Measurements from ENCODE around the gene SLTM.

SLTM gene

GRCh38 chr15:58877999-58878825, 55.3 kb downstream of the SLTM start:
- H2BK12ac ChIP-seq (ENCODE audit: low read length), result no peak overlapping the region
- WGBS (ENCODE audit: extremely low coverage, insufficient coverage, insufficient read length), result no CpG with 5 or more reads among the region's 12 CpGs
- H3K9me3 ChIP-seq (ENCODE audit: insufficient read depth, low read depth, low read length), result no peaks in the 10 kb centered on the region
- H2AK5ac ChIP-seq (ENCODE audit: low read length), result no peak overlapping the region
- H3K27ac ChIP-seq (ENCODE audit: low read depth, low read length), result no peak overlapping the region
- H3K4ac ChIP-seq (ENCODE audit: low read depth, low read length), result no peak overlapping the region
- H3K4me3 ChIP-seq (ENCODE audit: low read depth, low read length), result no peak overlapping the region
- no peak overlapping the region for H2BK120ac ChIP-seq (ENCODE audit: insufficient read depth, low read length, poor library complexity)
- H2BK5ac ChIP-seq (ENCODE audit: low read depth, low read length, poor library complexity), result no peak overlapping the region
- peak overlapping the region; percentile 54 for H3K14ac ChIP-seq (ENCODE audit: low read length)
- H3K79me2 ChIP-seq (ENCODE audit: control insufficient read depth, insufficient read depth, low read length, poor library complexity), result no peaks in the 10 kb centered on the region
- no peak overlapping the region for H4K8ac ChIP-seq (ENCODE audit: low read depth, low read length)
- DNase-seq, result peak; percentile 91 to 99
- H4K91ac ChIP-seq (ENCODE audit: low read depth, low read length), result no peak overlapping the region
- H3K4me1 ChIP-seq (ENCODE audit: control insufficient read depth in 1 of 2, insufficient read depth in 2 of 2, low read length in 2 of 2), result peaks cover 3 to 7% of the 10 kb centered on the region in 2 experiments
- no peak overlapping the region for H3K4me2 ChIP-seq (ENCODE audit: low read length)
- no peak overlapping the region for H3K18ac ChIP-seq (ENCODE audit: low read length)
- peaks cover 23 to 35% of the 10 kb centered on the region in 2 experiments for H3K36me3 ChIP-seq (ENCODE audit: control insufficient read depth in 1 of 2, insufficient read depth in 2 of 2, low read length in 2 of 2)
- peaks cover 1% of the 10 kb centered on the region for H3K79me1 ChIP-seq (ENCODE audit: low read length)
- H3K23ac ChIP-seq (ENCODE audit: low read length), result no peak overlapping the region
- no peak overlapping the region for H3K9ac ChIP-seq (ENCODE audit: low read length)
- H4K12ac ChIP-seq (ENCODE audit: low read depth, low read length), result no peak overlapping the region
- H2AFZ ChIP-seq (ENCODE audit: insufficient read depth, low read length, poor library complexity), result no peak overlapping the region
- no peaks in the 10 kb centered on the region for H3K27me3 ChIP-seq (ENCODE audit: insufficient read depth, low read length)

- Histone ChIP-seq H3K36me3 (ENCODE audit: control insufficient read depth in 1 of 2, insufficient read depth in 2 of 2, low read length in 2 of 2) (peaks cover 19 to 24% of the 10 kb centered on the region in 2 experiments), H3K4me3 (ENCODE audit: low read depth, low read length) (no peak overlapping the region), H3K27ac (ENCODE audit: low read depth, low read length) (no peak overlapping the region), H3K9me3 (ENCODE audit: insufficient read depth, low read depth, low read length) (no peaks in the 10 kb centered on the region), H3K4me1 (ENCODE audit: control insufficient read depth in 1 of 2, insufficient read depth in 2 of 2, low read length in 2 of 2) (peaks cover 3 to 7% of the 10 kb centered on the region in 2 experiments), H4K91ac (ENCODE audit: low read depth, low read length) (no peak overlapping the region), H3K14ac (ENCODE audit: low read length) (no peak overlapping the region), H4K8ac (ENCODE audit: low read depth, low read length) (no peak overlapping the region), H4K12ac (ENCODE audit: low read depth, low read length) (no peak overlapping the region), H3K27me3 (ENCODE audit: insufficient read depth, low read length) (no peaks in the 10 kb centered on the region), H2AK5ac (ENCODE audit: low read length) (no peak overlapping the region), H3K23ac (ENCODE audit: low read length) (no peak overlapping the region), H3K4me2 (ENCODE audit: low read length) (no peak overlapping the region), H3K4ac (ENCODE audit: low read depth, low read length) (no peak overlapping the region), H3K79me2 (ENCODE audit: control insufficient read depth, insufficient read depth, low read length, poor library complexity) (no peaks in the 10 kb centered on the region), H3K79me1 (ENCODE audit: low read length) (peaks cover 1% of the 10 kb centered on the region), H2AFZ (ENCODE audit: insufficient read depth, low read length, poor library complexity) (no peak overlapping the region), H3K9ac (ENCODE audit: low read length) (no peak overlapping the region), H3K18ac (ENCODE audit: low read length) (no peak overlapping the region), H2BK120ac (ENCODE audit: insufficient read depth, low read length, poor library complexity) (peak overlapping the region; percentile 18), H2BK12ac (ENCODE audit: low read length) (no peak overlapping the region), H2BK5ac (ENCODE audit: low read depth, low read length, poor library complexity) (peak overlapping the region; percentile 26)
- no CpG with 5 or more reads among the region's 7 CpGs for WGBS (ENCODE audit: extremely low coverage, insufficient coverage, insufficient read length)
- DNase-seq, result peak; percentile 42 to 55
Measured at GRCh38 chr15:58876306-58877106, 57.0 kb downstream of the SLTM start.

GRCh38 chr15:58875343-58875742, 58.1 kb downstream of the SLTM start:
- no peak overlapping the region for H2AFZ ChIP-seq (ENCODE audit: insufficient read depth, low read length, poor library complexity)
- no peak overlapping the region for H2AK5ac ChIP-seq (ENCODE audit: low read length)
- H2BK120ac ChIP-seq (ENCODE audit: insufficient read depth, low read length, poor library complexity), result no peak overlapping the region
- H3K4me1 ChIP-seq (ENCODE audit: control insufficient read depth in 1 of 2, insufficient read depth in 2 of 2, low read length in 2 of 2), result peaks cover 3 to 7% of the 10 kb centered on the region in 2 experiments
- H3K18ac ChIP-seq (ENCODE audit: low read length), result no peak overlapping the region
- DNase-seq, result peak; percentile 94 to 97
- H2BK5ac ChIP-seq (ENCODE audit: low read depth, low read length, poor library complexity), result no peak overlapping the region
- no peak overlapping the region for H3K4me2 ChIP-seq (ENCODE audit: low read length)
- no peaks in the 10 kb centered on the region for H3K79me2 ChIP-seq (ENCODE audit: control insufficient read depth, insufficient read depth, low read length, poor library complexity)
- H3K14ac ChIP-seq (ENCODE audit: low read length), result no peak overlapping the region
- H2BK12ac ChIP-seq (ENCODE audit: low read length), result no peak overlapping the region
- no peak overlapping the region for H3K4me3 ChIP-seq (ENCODE audit: low read depth, low read length)
- H4K12ac ChIP-seq (ENCODE audit: low read depth, low read length), result no peak overlapping the region
- no peak overlapping the region for H3K23ac ChIP-seq (ENCODE audit: low read length)
- H4K8ac ChIP-seq (ENCODE audit: low read depth, low read length), result no peak overlapping the region
- H3K36me3 ChIP-seq (ENCODE audit: control insufficient read depth in 1 of 2, insufficient read depth in 2 of 2, low read length in 2 of 2), result peaks cover 9 to 14% of the 10 kb centered on the region in 2 experiments
- H3K9me3 ChIP-seq (ENCODE audit: insufficient read depth, low read depth, low read length), result no peaks in the 10 kb centered on the region
- H3K27ac ChIP-seq (ENCODE audit: low read depth, low read length), result no peak overlapping the region
- H3K9ac ChIP-seq (ENCODE audit: low read length), result no peak overlapping the region
- H3K4ac ChIP-seq (ENCODE audit: low read depth, low read length), result no peak overlapping the region
- no peak overlapping the region for H4K91ac ChIP-seq (ENCODE audit: low read depth, low read length)
- H3K79me1 ChIP-seq (ENCODE audit: low read length), result peaks cover 1% of the 10 kb centered on the region
- H3K27me3 ChIP-seq (ENCODE audit: insufficient read depth, low read length), result no peaks in the 10 kb centered on the region

GRCh38 chr15:58873267-58873666, 60.2 kb downstream of the SLTM start:
- H2BK5ac ChIP-seq (ENCODE audit: low read depth, low read length, poor library complexity), result no peak overlapping the region
- H3K9me3 ChIP-seq (ENCODE audit: insufficient read depth, low read depth, low read length), result no peaks in the 10 kb centered on the region
- H3K18ac ChIP-seq (ENCODE audit: low read length), result no peak overlapping the region
- no peaks in the 10 kb centered on the region for H3K79me2 ChIP-seq (ENCODE audit: control insufficient read depth, insufficient read depth, low read length, poor library complexity)
- H2BK120ac ChIP-seq (ENCODE audit: insufficient read depth, low read length, poor library complexity), result no peak overlapping the region
- no peak overlapping the region for H3K4me3 ChIP-seq (ENCODE audit: low read depth, low read length)
- no CpG with 5 or more reads among the region's 1 CpG for whole genome bisulfite sequencing (ENCODE audit: extremely low coverage, insufficient coverage, insufficient read length)
- no peak overlapping the region for H4K91ac ChIP-seq (ENCODE audit: low read depth, low read length)
- no peak overlapping the region for H3K14ac ChIP-seq (ENCODE audit: low read length)
- H2AFZ ChIP-seq (ENCODE audit: insufficient read depth, low read length, poor library complexity), result no peak overlapping the region
- no peak overlapping the region for H4K8ac ChIP-seq (ENCODE audit: low read depth, low read length)
- H3K9ac ChIP-seq (ENCODE audit: low read length), result no peak overlapping the region
- no peak overlapping the region for H3K23ac ChIP-seq (ENCODE audit: low read length)
- no peak overlapping the region for H3K4ac ChIP-seq (ENCODE audit: low read depth, low read length)
- H3K4me2 ChIP-seq (ENCODE audit: low read length), result no peak overlapping the region
- H3K27ac ChIP-seq (ENCODE audit: low read depth, low read length), result no peak overlapping the region
- DNase-seq, result no peak
- peaks cover 4% of the 10 kb centered on the region in 2 experiments for H3K36me3 ChIP-seq (ENCODE audit: control insufficient read depth in 1 of 2, insufficient read depth in 2 of 2, low read length in 2 of 2)
- no peak overlapping the region for H2BK12ac ChIP-seq (ENCODE audit: low read length)
- no peak overlapping the region for H4K12ac ChIP-seq (ENCODE audit: low read depth, low read length)
- H3K79me1 ChIP-seq (ENCODE audit: low read length), result peaks cover 1% of the 10 kb centered on the region
- H2AK5ac ChIP-seq (ENCODE audit: low read length), result no peak overlapping the region
- no peaks in the 10 kb centered on the region for H3K27me3 ChIP-seq (ENCODE audit: insufficient read depth, low read length)
- H3K4me1 ChIP-seq (ENCODE audit: control insufficient read depth in 1 of 2, insufficient read depth in 2 of 2, low read length in 2 of 2), result peaks cover under 1 to 4% of the 10 kb centered on the region in 2 experiments

All from trophoblast cell (in vitro differentiated cells and primary cell).